Mucosa of descending colon (tissue), 3 donors: ENCODE results near the gene GAD1. TPM values are rescaled to one million over a fixed set of nuclear protein-coding genes. Genes with fewer than 3 reads are reported as not detected.

ENCODE experiments used
- ATAC-seq: fragments of 200-7000 bp; cut with Tn5 transposase; one replicate; pipeline ENCODE4 v1.9.1; 2020; ENCODE audit warnings: mild to moderate bottlenecking, moderate library complexity
- DNase-seq, 3 donors: peaks; one replicate each; pipeline ENCODE4 v3.0.0-alpha.2; 2020
- H3K36me3 ChIP-seq: fragments of 200-600 bp; one replicate; pipeline ENCODE4 v1.8.0; 2021; ENCODE audit warnings: low read depth, mild to moderate bottlenecking
- H3K4me1 ChIP-seq: fragments of 200-600 bp; one replicate; pipeline ENCODE4 v1.8.0; 2021; ENCODE audit warnings: low read depth, mild to moderate bottlenecking
- H3K4me3 ChIP-seq: fragments of 200-600 bp; one replicate; pipeline ENCODE4 v1.8.0; 2021; ENCODE audit warnings: mild to moderate bottlenecking
- H3K9me3 ChIP-seq: fragments of 200-600 bp; one replicate; pipeline ENCODE4 v1.8.0; 2021; ENCODE audit warnings: mild to moderate bottlenecking
- intact Hi-C, 2 donors: fragments of 100-400 bp; cut with DNase I in 1 of 2; cut with micrococcal nuclease in 1 of 2; formaldehyde crosslinking; loops; one replicate each; pipeline versions ENCODE4 v1.11.0 to v1.11.1; 2022; cut with DNase I, micrococcal nuclease
- total RNA-seq, 3 donors: library from RNA; stranded (reverse); fragmentation: NEBNext Ultra II Directional in 2 of 3; extraction: Animal tissue kit (Norgen Biotek cat#: 25700) in 2 of 3; gene quantifications; one replicate each; pipeline versions ENCODE4 v1.2.1 to v1.2.4, GENCODE V29; 2021 to 2023
- TF ChIP-seq, protein P1 (sequence below): fragments of 200-600 bp; IDR thresholded peaks from one replicate; pipeline ENCODE4 v1.8.0; 2022; ENCODE audit warnings: antibody characterized with exemption, mild to moderate bottlenecking
- donor health status: DM: no; HTN: no; CAD: no; lungs with moderate emphysema.
- donor health status: DM: no; HTN: no; CAD: no.
- donor health status: DM: no; HTN: yes; CAD: no.

The GAD1 gene
- total RNA-seq, 3 donors from 2014 or later = 0.58 TPM; not detected in 2

DNA sequence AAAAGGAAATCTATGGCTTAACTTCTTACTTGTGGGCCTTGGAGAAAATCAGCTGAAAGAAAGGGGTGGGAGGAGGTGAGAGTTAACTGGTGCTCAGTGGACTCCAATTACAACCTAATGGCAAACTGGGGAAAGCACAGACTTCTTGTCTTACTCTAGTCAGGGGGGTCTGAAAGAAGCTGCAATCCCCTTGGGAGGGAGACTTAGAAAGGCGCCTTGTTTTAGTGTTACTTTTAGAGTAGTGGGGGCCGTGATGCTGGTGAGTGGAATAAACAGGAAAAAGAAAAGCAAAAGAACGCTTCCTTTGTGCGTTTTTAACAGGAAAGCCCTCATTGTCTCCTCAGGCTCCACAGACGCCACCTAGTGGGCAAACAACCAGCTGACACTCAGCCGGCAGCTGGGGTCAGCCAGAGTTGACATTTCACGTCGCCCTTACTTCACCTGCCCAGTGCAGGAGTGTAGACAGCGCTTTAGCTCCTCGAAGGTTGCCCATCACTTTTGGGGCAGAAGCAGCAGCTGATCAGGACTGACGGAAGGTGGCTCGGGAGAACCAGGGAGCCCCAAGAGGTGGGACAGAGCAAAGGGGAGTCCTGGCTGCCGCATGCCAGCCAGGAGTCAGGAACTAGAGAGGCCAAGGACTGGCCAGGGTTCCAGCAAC, 56.5 kb downstream of the GAD1 start:
- H3K36me3 ChIP-seq = no peaks in the 10 kb centered on the region
- no peaks in the 10 kb centered on the region for H3K9me3 ChIP-seq
- no peaks in the 10 kb centered on the region for H3K4me1 ChIP-seq
- H3K4me3 ChIP-seq = no peak overlapping the region
- TF ChIP-seq, protein P1, sequence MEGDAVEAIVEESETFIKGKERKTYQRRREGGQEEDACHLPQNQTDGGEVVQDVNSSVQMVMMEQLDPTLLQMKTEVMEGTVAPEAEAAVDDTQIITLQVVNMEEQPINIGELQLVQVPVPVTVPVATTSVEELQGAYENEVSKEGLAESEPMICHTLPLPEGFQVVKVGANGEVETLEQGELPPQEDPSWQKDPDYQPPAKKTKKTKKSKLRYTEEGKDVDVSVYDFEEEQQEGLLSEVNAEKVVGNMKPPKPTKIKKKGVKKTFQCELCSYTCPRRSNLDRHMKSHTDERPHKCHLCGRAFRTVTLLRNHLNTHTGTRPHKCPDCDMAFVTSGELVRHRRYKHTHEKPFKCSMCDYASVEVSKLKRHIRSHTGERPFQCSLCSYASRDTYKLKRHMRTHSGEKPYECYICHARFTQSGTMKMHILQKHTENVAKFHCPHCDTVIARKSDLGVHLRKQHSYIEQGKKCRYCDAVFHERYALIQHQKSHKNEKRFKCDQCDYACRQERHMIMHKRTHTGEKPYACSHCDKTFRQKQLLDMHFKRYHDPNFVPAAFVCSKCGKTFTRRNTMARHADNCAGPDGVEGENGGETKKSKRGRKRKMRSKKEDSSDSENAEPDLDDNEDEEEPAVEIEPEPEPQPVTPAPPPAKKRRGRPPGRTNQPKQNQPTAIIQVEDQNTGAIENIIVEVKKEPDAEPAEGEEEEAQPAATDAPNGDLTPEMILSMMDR = peak; percentile 81
- intact Hi-C loops = no loop called here
- peak; percentile 58 to 82 (median 77) for DNase-seq
- ATAC-seq = peak; percentile 93

DNA sequence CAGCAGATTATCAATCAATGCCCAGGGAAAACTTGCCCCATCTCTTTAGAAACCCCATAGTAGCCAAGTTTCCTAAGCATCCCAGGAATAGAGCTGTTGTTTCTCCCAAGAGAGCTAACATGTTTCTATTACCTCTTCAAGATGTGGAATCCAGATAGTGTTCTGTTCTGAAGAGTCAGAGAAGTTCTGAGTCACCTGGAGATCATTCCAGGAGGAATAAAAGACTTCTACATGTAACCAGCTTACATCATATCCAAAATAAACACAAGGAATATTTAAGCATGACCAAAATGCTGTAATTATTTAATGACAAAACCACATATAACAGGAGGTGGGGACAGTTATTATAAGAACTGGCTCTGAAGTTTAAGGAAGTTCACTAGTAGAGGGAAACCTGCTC, 61.4 kb downstream of the GAD1 start:
- ATAC-seq (no peak), DNase-seq (no peak)
- Histone ChIP-seq H3K9me3 (no peaks in the 10 kb centered on the region), H3K4me3 (no peak overlapping the region), H3K36me3 (no peaks in the 10 kb centered on the region), H3K4me1 (no peaks in the 10 kb centered on the region)
- TF ChIP-seq, protein P1 = no peak
- intact Hi-C loops = no loop called here

DNA sequence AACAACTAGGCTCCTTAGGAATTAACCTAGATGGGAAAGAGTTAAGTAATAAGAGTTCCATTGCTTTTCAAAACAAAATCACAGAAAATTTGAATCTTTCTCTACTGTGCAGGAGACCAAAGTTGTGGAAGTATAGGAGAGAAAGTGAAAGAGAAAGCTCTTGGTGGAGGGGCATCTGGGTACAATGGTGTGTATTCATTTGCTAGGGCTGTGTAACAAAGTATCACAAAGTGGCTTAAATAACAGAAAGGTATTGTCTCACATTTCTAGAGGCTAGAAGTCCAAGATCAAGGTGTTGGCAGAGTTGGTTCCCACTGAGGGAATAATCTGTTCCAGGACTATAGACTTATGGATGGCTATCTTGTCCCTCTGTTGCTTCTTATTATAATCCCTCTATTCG, 61.8 kb downstream of the GAD1 start:
- Histone ChIP-seq H3K4me3 (no peak overlapping the region), H3K9me3 (no peaks in the 10 kb centered on the region), H3K36me3 (no peaks in the 10 kb centered on the region), H3K4me1 (no peaks in the 10 kb centered on the region)
- intact Hi-C loops = no loop called here
- no peak for DNase-seq
- ATAC-seq = peak; percentile 34
- TF ChIP-seq, protein P1 = no peak

DNA sequence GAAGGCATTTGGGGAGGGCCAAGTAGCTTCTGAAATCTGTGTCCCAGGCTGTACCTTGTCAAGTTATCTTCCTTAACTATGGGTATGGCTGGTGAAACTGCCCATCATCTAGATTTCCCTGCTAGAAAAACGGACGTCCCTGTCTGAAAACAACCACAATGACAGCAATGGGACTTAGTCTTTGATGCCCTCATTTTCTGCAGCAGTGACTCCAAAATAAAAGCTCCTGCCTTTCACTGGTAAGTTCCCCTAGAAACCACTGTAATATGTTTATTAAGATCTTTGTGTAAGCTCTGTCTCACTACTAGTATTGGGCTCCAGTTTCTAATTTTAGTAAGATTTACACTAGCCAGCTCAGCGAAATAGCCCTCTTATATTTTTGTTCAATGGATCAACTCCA, 65.2 kb downstream of the GAD1 start:
- TF ChIP-seq, protein P1 = no peak
- ATAC-seq (no peak), DNase-seq (no peak)
- Histone ChIP-seq H3K9me3 (no peaks in the 10 kb centered on the region), H3K36me3 (no peaks in the 10 kb centered on the region), H3K4me3 (no peak overlapping the region), H3K4me1 (no peaks in the 10 kb centered on the region)
- intact Hi-C loops = no loop called here

DNA sequence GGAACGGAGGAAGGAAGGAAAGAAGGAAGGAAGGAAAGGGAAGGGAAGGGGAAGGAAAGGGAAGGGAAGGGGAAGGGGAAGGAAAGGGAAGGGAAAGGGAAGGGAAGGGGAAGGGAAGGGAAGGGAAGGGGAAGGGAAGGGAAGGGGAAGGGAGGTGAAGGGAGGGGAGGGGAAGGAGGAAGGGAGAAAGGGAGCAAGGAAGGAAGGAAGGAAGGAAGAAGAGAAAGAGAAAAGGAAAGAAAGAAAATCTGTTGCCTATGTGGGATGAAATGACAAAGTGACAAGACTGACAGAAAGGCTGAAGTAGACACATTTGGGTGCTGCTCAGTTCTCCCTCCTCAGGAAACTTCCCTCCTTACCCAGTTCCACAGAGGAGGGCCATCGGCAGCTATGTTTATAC, 66.1 kb downstream of the GAD1 start:
- Histone ChIP-seq H3K4me3 (no peak overlapping the region), H3K36me3 (no peaks in the 10 kb centered on the region), H3K4me1 (no peaks in the 10 kb centered on the region), H3K9me3 (no peaks in the 10 kb centered on the region)
- TF ChIP-seq, protein P1 = no peak
- DNase-seq (no peak), ATAC-seq (no peak)
- intact Hi-C loops = no loop called here

DNA sequence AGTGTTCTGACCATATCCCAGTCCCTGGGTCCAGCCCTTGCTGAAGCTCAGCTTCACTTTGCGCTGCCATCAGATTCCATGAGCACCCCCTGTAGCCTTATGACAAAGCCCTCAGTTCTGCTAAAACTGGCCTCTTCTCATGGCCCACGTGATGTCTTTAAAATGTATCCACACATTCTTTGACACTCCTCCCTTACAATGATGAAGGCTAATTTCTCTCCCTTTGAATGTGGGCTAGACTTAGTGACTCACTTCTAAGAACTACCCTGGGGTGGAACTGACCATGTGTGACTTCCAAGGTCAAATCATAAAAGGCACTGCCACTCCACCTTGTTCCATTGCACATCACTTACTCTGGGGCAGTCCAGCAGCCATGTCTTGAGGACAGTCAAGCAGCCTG, 67.0 kb downstream of the GAD1 start:
- no peak overlapping the region for H3K4me3 ChIP-seq
- no peaks in the 10 kb centered on the region for H3K36me3 ChIP-seq
- ATAC-seq = no peak
- no peaks in the 10 kb centered on the region for H3K4me1 ChIP-seq
- TF ChIP-seq, protein P1 = no peak
- DNase-seq = no peak
- no peaks in the 10 kb centered on the region for H3K9me3 ChIP-seq
- intact Hi-C loops = no loop called here
